GM18517 (cell line): ENCODE measurements around the gene MPC1L.
A peak's percentile ranks its signal among the peaks of the same experiment; 100 is the strongest.

Experiments
- ATAC-seq: cut with Tn5 transposase; IDR thresholded peaks from one replicate; pipeline ENCODE4 v1.9.1; 2021; ENCODE audit warnings: mild to moderate bottlenecking, moderate library complexity; ENCODE audit not compliant: unreplicated experiment

Gene MPC1L

DNA sequence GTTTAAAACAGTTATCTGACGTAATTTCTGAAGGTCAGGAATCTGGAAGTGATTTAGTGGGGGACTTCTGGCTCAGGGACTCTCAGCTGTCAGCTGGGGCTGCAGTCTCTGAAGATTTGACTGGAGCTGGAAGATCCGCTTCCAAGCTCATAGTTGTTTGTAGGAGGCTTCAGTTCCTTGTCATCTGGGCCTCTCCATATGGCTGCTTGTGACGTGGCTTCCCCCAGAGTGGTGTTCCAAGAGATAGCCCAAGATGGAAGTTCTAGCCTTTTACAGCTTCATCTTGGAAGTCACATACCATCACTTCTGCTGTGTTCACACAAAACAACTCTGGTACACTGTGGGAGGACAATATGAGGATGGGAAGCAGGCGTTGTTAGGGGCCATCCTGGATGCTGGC lies 2.1 kb downstream of the MPC1L start:
- no peak for ATAC-seq

DNA sequence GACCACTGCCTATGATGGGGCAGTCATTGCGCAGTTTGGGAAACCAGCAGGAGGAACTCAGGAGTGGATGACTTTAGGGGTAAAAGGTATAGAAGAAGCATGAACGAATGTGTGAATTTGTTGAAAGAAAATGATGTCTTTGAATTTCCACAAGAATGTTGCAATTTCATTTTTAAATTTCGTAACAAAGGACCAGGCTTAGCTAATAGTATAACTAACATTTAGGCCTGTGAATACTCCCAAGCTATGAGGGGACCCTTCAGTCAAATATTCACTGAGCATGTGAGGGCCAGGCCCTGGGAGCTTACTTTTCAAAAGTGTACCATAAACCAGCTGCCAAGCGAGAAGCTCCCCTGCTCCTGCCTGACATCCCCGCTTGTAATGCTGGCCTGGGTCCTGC lies 5.3 kb downstream of the MPC1L start:
- ATAC-seq: no peak

GRCh38 chrX:40632199-40632598 lies 9.0 kb downstream of the MPC1L start:
- ATAC-seq: no peak

DNA sequence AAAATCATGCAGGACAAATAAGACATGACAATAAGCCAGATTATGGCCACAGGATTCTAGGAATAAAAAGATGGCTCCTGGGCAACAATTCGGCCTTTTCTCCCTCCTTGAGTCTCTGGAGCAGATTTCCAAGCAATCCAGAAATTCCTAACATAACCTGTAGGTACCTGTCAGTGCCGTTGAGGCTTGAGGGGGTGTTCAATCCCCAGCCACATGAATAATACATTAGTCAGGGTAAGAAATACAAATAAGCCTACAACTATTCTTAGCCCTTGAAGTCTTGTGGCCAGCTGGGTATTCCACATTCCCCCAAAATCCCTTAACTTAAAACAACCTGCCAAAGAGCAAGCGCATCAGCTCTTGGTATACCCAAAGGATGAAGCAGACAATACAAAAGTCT lies 14.5 kb downstream of the MPC1L start:
- no peak for ATAC-seq

- ATAC-seq: no peak
Observed at GRCh38 chrX:40644176-40644575, 20.9 kb downstream of the MPC1L start.

DNA sequence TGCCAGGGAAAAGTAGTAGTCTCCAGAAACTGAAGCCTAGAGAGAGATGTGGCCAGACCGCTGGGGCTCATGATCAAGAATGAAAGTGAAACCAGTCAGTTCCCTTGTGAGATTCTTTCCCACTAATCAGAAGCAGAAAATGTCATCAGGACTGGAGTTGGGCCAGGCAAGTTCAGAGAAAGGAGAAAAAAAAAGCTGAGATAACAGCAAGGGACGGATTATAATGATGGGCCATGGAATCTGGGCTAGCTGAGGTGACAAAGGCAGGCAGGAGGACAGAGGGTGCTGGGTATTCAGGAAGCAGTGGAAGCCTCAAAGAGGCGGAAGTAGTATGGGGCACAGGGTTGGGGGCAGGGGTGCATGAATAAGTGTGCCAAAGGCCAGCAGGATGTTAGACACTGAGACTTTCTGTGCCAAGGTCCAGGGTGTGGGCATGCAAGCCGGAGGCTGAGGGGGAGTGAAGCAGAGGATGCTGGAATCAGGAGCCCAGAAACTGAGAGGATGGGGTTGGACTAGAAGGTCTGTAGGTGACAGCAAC lies 21.7 kb downstream of the MPC1L start:
- ATAC-seq: peak; percentile 38

- peak; percentile 8 for ATAC-seq
Observed at GRCh38 chrX:40646489-40647306, 23.5 kb downstream of the MPC1L start.

- ATAC-seq: peak; percentile 75
Observed at GRCh38 chrX:40647307-40648197, 24.3 kb downstream of the MPC1L start, which contains the start of gene CXorf38. CXorf38 (minus strand) TSS chrX:40647561; CDS start chrX:40647520, 41 bp downstream.

DNA sequence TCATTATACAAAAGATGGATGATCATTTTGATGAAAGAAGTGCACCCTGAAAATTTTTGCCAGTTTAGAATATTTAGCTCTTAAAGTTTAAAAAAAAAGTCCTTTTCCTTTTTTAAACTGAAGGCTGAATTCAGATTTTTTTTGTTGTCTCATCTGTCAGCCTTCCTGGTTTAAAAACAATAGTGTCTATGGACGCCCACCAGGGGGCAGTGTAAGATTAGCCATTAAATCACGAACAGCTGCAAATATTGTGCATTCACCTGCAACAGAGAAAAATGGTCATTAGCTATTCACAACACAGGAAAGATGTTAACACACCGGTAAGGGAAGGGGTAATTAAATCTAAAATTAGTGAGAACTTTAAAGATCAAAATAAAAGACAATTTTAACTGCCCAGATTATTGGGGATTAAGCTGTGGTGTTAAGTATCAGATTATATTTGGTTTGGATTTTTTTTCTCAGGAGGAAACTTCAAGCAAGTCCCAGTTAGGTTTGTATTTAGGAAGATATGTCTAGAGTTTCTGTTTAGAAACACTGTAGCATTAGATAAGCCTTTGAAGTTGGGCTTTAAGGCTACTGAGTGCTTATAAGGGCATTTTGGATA lies 28.5 kb downstream of the MPC1L start:
- no peak for ATAC-seq

GRCh38 chrX:40652664-40653063 lies 29.4 kb downstream of the MPC1L start:
- ATAC-seq: no peak

GRCh38 chrX:40653535-40653934 lies 30.3 kb downstream of the MPC1L start:
- ATAC-seq: no peak

GRCh38 chrX:40660381-40660780 lies 37.2 kb downstream of the MPC1L start:
- no peak for ATAC-seq

GRCh38 chrX:40661489-40661888 lies 38.3 kb downstream of the MPC1L start:
- no peak for ATAC-seq

- ATAC-seq: no peak
Observed at GRCh38 chrX:40663078-40663740, 40.0 kb downstream of the MPC1L start.

DNA sequence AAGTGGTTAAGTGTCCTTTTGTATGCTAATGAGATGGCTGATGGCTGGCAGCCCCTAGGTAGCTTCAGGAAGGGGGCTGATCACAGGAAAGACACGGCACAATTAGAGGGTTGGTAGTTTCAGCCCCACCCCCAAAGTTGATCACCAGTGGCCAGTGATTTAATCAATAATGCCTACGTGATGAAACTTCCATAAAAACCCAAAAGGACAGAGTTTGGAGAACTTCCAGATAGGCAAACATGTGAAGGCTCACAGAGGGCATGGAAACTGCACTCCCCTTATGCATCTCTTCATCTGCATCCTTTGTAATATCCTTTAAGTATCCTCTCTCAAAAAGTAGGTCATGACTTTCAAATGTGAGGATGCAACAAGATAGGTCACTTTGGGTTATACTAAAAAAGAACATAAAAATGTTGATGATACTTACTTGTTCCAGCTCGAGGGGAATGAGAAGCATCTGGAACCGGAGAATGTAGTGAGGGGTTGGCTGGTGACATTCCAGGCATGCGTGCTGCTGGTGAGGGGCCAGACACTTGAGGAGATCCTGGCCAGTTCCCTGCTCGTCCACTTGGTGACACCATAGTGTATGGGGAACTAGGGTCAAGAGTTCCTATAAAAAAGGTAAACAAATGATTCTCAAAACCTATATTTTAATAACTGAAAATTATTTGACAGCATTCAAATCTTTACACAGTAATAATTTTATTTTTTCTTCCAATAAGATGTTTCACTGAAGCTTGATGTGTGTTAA lies 40.8 kb downstream of the MPC1L start:
- ATAC-seq: no peak

DNA sequence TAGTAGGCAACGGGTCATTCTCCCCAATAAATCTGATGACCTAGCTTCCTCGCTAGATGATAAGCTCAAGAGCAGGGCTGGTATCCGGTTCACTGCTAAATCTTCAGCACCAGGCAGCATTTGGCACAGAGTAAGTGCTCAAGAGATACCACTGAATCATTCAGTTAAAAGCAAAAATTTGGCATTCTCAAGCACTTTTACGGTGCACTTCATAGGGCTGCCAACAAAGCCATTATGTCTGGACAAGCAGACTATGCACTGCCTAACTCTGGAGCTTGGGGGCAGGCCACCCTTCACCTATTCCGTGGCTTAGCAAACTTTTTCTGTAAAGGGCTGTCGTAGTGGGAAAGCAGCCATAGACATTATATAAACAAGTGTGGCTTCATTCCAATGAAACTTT lies 47.9 kb downstream of the MPC1L start:
- ATAC-seq: no peak
